Activated CD8-positive, alpha-beta memory T cell treated with anti-CD3 and anti-CD28 coated beads, Interleukin-2, amount 50 U/mL, for 24 hours (primary cell): ENCODE data around the gene FCGBP.
"Not testable (repeated sequence)": the region's sequence is repeated elsewhere in the genome, so short reads cannot be mapped to it uniquely, and the experiment has no call there.

Experiments used
- DNase-seq: peaks from one replicate; pipeline ENCODE4 v3.0.0-alpha.2; 2020; ENCODE audit errors: extremely low read depth

FCGBP gene

GRCh38 chr19:39934584-39935363 is at the start of gene FCGBP:
TSS of gene FCGBP (minus strand) at chr19:39934634.
- no peak for DNase-seq

- DNase-seq = no peak
Observed at GRCh38 chr19:39983695-39984300, 49.4 kb upstream of the FCGBP start.

GRCh38 chr19:39982883-39983282 is 48.4 kb upstream of the FCGBP start:
- no peak for DNase-seq

GRCh38 chr19:39974377-39975155 is 40.1 kb upstream of the FCGBP start:
- no peak for DNase-seq

- DNase-seq = no peak
Observed at GRCh38 chr19:39971380-39972035, 37.1 kb upstream of the FCGBP start.

- DNase-seq = peak; percentile 97
Observed at GRCh38 chr19:39970675-39971379, 36.4 kb upstream of the FCGBP start, which contains the start of gene PSMC4. TSS of gene PSMC4 (plus strand) at chr19:39971165. CDS start at chr19:39971203, 38 bp downstream.

GRCh38 chr19:39970425-39970674 is 35.9 kb upstream of the FCGBP start:
- DNase-seq = no peak

GRCh38 chr19:39969681-39970424 is 35.4 kb upstream of the FCGBP start:
- DNase-seq = no peak

GRCh38 chr19:39969266-39969665 is 34.8 kb upstream of the FCGBP start:
- no peak for DNase-seq

GRCh38 chr19:39968789-39969188 is 34.4 kb upstream of the FCGBP start:
- DNase-seq = no peak

GRCh38 chr19:39967561-39967960 is 33.1 kb upstream of the FCGBP start:
- no peak for DNase-seq

GRCh38 chr19:39966617-39967016 is 32.2 kb upstream of the FCGBP start:
- DNase-seq = no peak

- no peak for DNase-seq
Observed at GRCh38 chr19:39963898-39964297, 29.5 kb upstream of the FCGBP start.

GRCh38 chr19:39959407-39959806 is 25.0 kb upstream of the FCGBP start:
- DNase-seq = not testable (repeated sequence)

GRCh38 chr19:39958942-39959341 is 24.5 kb upstream of the FCGBP start:
- DNase-seq = not testable (repeated sequence)

- not testable (repeated sequence) for DNase-seq
Observed at GRCh38 chr19:39957886-39958285, 23.5 kb upstream of the FCGBP start.

GRCh38 chr19:39953915-39954314 is 19.5 kb upstream of the FCGBP start:
- DNase-seq = no peak

GRCh38 chr19:39951686-39952085 is 17.3 kb upstream of the FCGBP start:
- no peak for DNase-seq

GRCh38 chr19:39951065-39951650 is 16.7 kb upstream of the FCGBP start:
- DNase-seq = no peak

GRCh38 chr19:39949026-39949747 is 14.8 kb upstream of the FCGBP start:
- DNase-seq = no peak
